Activated CD8-positive, alpha-beta memory T cell treated with anti-CD3 and anti-CD28 coated beads, Interleukin-2, amount 50 U/mL, for 48 hours (primary cell): ENCODE measurements around the gene DLGAP1.

Experiments used
- DNase-seq: peaks from one replicate; pipeline ENCODE4 v3.0.0-alpha.2; 2020

Gene DLGAP1

DNA sequence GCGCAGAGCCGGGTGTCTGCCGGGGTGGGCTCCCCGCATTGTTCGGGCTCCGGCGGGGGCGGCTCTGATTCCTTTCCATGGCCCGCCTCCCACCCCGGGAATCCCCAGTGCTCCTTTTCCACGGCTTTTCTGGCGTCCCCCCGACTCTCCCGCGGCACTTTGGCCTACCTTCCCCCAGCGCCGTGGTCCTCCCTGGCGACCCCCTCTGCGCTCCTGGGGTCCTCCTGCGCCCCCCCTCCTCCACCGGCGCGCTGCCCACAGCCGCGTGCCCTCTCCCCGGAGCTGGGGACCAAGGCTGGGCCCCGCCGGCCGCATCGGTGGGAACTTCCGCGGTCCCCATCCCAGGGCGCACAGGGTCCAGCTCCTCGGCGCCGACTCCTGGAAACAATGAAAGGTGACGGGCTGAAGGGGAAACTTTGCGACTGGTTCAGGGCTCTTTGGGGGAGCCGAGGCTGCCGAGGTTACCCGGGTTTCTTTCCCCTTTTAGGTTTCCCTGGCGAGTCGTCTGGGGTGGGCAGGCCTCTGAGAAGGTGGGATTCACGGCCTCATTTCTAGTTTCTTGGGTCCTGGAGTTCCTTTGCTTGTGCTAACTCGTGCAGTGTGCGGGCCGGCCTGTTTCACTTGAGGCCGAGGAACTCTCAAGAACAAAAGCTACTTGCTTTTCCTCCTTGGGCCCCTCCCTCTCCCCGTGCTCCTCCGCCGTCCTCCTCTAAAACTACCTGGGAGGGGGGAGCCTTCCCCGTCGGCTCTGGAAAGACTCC is 1002.9 kb downstream of the DLGAP1 start:
- DNase-seq, result peak; percentile 66

DNA sequence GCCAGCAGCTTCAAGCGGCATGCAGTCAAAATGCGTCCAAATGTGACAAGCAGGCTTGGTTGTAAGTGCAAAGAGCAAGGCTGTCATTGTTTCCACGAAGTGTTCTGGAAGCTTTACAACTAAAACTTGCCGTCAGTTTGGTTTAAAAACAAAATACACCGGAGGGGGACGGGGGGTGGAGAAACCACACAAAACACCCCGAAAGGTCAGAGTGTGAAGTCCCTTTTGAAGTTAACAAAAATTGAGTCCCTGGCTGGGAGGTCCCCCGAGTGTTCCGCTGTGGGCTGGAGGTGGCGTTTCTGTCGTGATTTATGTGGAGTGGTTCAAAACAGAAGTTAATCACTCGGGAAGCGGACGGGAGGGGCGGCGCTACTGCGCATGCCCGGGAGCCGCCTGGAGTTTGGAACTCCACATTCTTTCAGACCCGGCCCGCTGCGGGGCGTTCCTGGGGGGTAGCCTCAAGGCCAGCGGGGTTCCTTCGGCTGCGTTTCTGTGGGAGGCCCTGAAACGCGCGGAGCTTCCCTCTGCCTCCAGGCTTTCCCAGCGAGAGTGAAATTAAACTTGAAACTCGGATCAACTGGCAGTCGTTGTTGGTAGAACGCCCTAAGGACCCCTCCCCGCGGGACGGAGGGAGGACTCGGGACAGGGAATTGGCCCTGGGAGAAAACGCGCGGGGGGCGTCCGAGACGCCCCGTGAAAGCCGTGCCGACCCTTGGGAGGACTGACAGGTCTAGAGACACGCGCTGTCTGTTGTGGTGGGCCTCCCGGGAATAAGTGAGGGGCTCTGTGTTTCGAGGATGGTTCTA is 1003.7 kb downstream of the DLGAP1 start:
- peak; percentile 92 for DNase-seq

DNA sequence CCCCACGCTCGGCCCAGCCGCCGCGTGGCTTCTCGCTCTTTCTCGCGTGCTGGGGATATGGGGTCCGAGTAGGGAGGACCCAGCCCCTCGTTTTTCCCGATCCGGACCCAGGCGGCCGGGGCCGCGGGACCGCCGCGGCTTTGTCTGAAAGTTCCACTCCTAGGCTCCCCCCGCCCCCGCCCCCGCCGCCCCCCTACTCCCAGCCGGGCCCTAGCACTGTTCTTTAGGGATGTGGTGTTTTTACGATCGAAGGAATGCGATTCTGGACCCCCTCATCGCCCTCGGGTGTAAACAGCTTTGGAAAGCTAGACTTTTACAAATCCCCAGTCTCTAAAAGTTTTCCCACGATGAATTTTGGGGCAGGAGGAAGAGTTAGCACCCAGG is 1004.3 kb downstream of the DLGAP1 start:
- DNase-seq, result no peak

DNA sequence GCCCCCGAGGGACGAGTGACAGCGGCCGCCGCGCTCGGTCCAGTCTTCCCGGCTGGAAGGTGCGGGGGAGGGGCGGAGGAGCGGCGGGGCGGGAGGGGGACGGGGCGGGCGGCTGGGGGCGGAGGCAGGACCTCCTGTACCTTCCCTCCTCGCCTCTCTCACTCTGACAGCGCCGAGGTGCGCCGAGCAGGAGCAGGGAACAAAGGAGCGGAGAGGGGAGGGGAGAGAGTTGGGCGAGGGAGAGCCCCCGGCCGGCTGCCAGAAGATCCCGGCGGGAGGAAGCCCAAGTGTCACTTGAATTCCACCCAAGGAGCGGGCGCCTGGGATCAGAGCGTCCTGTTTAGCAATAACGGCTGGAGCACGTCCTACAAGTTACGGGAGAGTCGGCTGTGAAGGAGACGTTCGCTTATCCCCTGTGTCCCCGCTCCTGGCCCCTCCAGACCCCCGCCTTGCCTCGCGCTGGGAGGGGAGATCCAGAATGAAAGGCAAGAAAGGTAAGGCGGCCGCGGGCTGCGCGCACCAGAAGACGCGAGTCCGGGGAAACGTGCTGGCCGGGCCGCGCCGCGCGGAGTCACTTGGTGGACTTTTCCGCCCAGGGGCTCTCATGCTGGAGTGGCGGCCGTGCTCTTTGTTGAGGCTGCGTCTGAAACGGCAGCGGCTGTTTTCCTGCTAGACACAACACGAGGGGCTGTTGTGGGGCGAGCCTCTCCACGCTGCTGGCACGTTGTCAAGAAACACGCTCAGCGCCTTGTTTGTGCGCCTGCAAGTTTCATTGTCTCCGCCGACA is 1004.9 kb downstream of the DLGAP1 start, which contains the start of gene TGIF1:
Gene TGIF1, plus strand, starts transcription at position 161 of the 787 bp plus-strand sequence. Its CDS starts 318 bp downstream, at position 479.
- peak; percentile 78 for DNase-seq

DNA sequence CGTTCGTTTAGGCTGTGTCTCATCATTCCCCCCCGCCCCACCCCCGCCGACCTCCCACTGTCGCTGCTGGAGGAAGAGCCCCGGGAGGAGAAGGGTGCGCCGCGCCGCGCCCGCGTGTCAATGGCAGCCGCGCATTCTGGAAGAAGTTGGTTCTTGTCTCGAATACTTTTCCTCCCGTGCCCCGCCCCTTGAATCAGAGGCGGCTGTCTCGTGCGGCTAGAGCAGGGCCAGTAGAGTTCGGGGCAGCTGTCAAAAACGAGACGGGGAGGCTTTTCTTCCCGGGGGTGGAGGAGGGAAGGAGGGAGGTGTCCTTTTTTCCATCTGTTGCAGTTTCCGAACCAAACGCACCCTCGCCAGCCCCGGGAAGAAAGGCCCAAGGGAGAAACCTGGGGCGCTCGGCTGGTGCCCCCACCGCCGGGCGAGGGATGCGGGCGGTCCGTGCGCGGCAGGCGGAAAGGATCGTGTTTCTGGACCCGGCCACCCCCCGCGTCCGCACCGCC is 1005.5 kb downstream of the DLGAP1 start:
- peak; percentile 87 for DNase-seq

DNA sequence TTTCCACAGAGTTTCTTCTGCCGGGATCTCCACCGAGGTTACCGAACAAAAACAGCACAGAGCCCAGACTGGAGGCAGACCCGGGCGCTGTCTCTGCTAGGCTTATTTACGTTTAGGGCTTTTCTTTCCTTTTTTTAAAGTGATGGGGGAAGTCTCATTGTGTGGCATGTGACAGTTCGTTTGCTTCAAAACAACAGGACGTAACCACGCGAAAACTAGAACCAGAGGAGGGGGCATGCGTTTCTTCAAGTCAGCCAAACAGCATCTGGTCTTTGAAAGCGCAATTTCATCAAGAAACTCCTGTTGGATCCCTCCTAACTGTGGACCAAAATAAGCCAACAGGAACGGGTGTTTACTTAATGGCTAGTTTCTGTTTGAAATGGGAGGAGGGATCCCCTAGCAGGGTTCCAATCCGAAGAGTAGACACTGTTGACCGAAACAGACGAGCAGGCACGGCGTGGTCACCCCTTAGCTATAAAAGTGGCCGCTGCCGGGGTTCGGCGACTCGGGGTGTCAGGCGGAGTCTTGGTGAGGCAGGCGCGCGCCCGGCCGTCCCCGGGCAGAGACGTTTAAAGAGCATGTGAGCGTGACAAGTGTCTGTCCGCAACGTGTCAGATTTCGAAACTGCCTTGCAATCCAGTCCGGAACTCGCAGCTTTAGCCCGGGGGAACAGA is 1006.1 kb downstream of the DLGAP1 start:
- DNase-seq, result peak; percentile 61

DNA sequence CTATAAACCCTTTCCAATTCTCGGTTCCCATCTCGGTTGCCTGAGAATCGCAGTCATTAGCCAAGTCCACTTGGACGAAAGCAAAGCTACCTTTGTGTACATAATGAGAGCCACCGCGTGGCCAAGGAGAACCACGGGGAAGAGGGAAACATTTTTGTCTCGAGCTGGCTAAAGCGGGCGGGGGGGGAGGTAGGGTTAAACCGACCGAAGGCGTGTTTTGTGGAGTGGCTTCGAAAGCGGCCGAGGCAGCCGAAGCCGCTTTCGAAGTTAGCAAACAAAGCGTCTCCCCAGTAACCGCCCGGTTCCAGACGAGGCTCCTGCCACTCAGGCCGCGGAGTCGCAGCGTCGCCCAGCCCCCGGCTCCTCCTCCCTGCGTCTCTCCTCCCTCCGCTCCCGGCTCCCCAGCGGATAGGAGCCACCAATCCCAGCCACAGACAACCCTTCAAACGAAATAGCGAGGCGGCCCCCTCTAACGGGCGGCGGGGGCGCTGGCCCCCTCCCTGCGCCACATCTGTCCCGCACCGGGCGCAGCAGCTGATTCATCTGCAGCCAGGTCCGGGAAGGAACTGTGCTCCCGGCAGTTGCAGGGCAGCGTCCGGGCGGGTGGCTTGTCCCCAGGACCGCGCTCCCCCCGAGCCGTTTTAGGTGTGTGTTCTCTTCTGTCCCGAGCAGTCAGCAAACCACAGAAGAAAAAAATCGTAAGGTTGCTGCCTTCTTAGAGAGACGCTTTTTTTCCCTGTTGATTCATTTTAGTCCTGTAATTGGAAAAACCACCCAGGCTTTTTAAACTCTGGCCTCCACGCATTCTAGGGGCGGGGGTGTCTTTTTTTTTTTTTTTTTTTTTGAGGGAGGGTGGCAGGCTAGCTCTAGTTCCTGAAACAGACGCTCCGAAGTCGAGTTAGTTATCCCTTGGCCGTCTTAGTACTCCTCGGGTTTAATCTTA is 1006.9 kb downstream of the DLGAP1 start:
- peak; percentile 90 for DNase-seq

DNA sequence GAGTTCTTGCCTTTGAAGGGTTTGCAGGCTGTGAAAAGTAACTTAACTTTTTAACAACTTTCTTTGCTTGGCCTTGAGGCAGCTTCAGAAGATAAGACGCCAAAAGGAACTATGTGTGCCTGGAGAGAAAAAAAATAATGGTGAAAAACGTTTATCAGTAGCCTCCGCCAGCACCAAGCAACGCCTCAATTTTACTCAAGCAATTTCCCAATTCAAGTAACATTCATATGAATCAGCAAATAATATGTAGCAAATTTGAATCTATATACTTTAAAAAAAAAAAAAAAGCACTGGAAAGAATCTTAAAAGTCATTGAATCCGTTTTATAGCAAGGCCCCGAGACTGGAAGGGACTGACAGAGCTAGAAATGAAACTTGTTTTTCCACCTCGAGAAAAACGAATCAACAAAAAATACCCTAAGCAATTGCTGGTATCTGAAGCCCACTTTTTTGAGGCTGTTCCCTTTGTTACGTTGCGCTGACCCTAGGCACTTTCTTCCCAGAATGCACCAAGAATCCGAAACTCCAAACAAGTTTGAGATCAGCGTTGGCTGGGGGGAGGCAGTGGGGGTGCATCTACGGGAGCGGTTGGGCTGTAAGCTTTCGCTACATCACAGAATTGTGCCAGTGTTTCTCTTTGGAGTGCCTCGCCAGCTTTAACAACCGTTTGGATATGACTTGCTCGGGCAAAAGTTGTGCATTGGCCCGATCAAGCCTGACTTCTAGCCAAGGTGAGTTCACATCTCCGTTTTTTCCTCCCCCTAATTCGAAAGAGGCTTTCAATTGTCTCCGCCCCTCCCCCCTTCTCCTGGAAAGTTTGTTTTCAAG is 1007.8 kb downstream of the DLGAP1 start:
- peak; percentile 65 for DNase-seq
